Fibroblast of lung (primary cell): ENCODE data around the gene CST3. TPM values are rescaled to one million over a fixed set of nuclear protein-coding genes. Genes with fewer than 3 reads are reported as not detected.
A peak's percentile ranks its signal among the peaks of the same experiment; 100 is the strongest.
"Not testable (repeated sequence)": the region's sequence is repeated elsewhere in the genome, so short reads cannot be mapped to it uniquely, and the experiment has no call there.

Source experiments
- DNase-seq, 2 donors: peaks; one replicate each; pipeline versions ENCODE4 v3.0.0 to v3.0.0-alpha.2; 2010; ENCODE audit warnings: low read depth in 2 of 2
- H2AFZ ChIP-seq: 2 replicates; pipeline ENCODE4 v1.5.1; 2012; ENCODE audit warnings: low read length, control low read depth, inconsistent platforms
- H3K27ac ChIP-seq: 2 replicates; pipeline ENCODE4 v1.5.1; 2011; ENCODE audit warnings: low read length, control low read depth; ENCODE audit not compliant: insufficient read depth
- H3K27me3 ChIP-seq: 2 replicates; pipeline ENCODE4 v1.5.1; 2011; ENCODE audit warnings: mild to moderate bottlenecking, low read length; ENCODE audit not compliant: control insufficient read depth, insufficient read depth
- H3K36me3 ChIP-seq: 2 replicates; pipeline ENCODE4 v1.5.1; 2011; ENCODE audit warnings: low read length; ENCODE audit not compliant: control insufficient read depth, insufficient read depth
- H3K4me1 ChIP-seq: 2 replicates; pipeline ENCODE4 v1.5.1; 2011; ENCODE audit warnings: low read length; ENCODE audit not compliant: control insufficient read depth, insufficient read depth; ENCODE audit errors: extremely low read depth
- H3K4me2 ChIP-seq: 2 replicates; pipeline ENCODE4 v1.5.1; 2011; ENCODE audit warnings: low read length, control low read depth; ENCODE audit not compliant: insufficient read depth; ENCODE audit errors: extremely low read depth
- H3K4me3 ChIP-seq, 4 experiments: fragments of 200-600 bp in 1 of 4; sonication (generic) in 1 of 4; replicated peaks in 1 of 4; 2 replicates each; pipeline ENCODE4 v1.5.1; 2011 to 2016; ENCODE audit warnings: low read length in 4 of 4, low read depth in 3 of 4, mild to moderate bottlenecking in 3 of 4, control low read depth in 2 of 4, inconsistent platforms in 1 of 4, mixed read lengths in 1 of 4; ENCODE audit not compliant: insufficient read depth in 1 of 4; ENCODE audit errors: control extremely low read depth in 1 of 4
- H3K79me2 ChIP-seq: 2 replicates; pipeline ENCODE4 v1.5.1; 2012; ENCODE audit warnings: mild to moderate bottlenecking, low read length, inconsistent platforms; ENCODE audit not compliant: control insufficient read depth, insufficient read depth
- H3K9ac ChIP-seq: 2 replicates; pipeline ENCODE4 v1.5.1; 2011; ENCODE audit warnings: mild to moderate bottlenecking, low read length, control low read depth; ENCODE audit not compliant: insufficient read depth
- H3K9me3 ChIP-seq: 2 replicates; pipeline ENCODE4 v1.5.1; 2012; ENCODE audit warnings: low read depth, low read length; ENCODE audit not compliant: control insufficient read depth, insufficient read depth
- H4K20me1 ChIP-seq: 2 replicates; pipeline ENCODE4 v1.5.1; 2011; ENCODE audit warnings: low read length; ENCODE audit not compliant: control insufficient read depth, insufficient read depth; ENCODE audit errors: extremely low read depth
- EZH2 ChIP-seq: IDR thresholded peaks from 2 replicates; pipeline ENCODE4 v1.5.1; 2012; ENCODE audit warnings: low read length, control low read depth, mild to moderate bottlenecking; ENCODE audit errors: missing control alignments
- polyA plus RNA-seq, 2 donors: library from polyadenylated mRNA; depleted of rRNA in 1 of 2; stranded (reverse) in 1 of 2; unstranded in 1 of 2; fragments of >200 nt; gene quantifications; 2 replicates each; pipeline ENCODE4 v1.2.1, GENCODE V29; 2011 to 2012; ENCODE audit warnings: missing spikeins in 1 of 2
- total RNA-seq: library from RNA; depleted of rRNA; stranded (reverse); fragments of >200 nt; gene quantifications from 2 replicates; pipeline ENCODE4 v1.2.1, GENCODE V29; 2014
- TF ChIP-seq, protein P1 (sequence below), 2 donors: IDR thresholded peaks in 1 of 2; conservative IDR thresholded peaks in 1 of 2; 1 replicate in 1 of 2; 2 replicates in 1 of 2; pipeline ENCODE4 v1.5.1; 2011 to 2012; ENCODE audit warnings: low read length in 2 of 2, control low read depth in 1 of 2, inconsistent platforms in 1 of 2, low read depth in 1 of 2, mild to moderate bottlenecking in 1 of 2

CST3 gene
- total and polyA plus RNA-seq, 2 donors (not counting 1 experiment from before 2014, with no cell fraction given): 136 to 162 TPM

DNA sequence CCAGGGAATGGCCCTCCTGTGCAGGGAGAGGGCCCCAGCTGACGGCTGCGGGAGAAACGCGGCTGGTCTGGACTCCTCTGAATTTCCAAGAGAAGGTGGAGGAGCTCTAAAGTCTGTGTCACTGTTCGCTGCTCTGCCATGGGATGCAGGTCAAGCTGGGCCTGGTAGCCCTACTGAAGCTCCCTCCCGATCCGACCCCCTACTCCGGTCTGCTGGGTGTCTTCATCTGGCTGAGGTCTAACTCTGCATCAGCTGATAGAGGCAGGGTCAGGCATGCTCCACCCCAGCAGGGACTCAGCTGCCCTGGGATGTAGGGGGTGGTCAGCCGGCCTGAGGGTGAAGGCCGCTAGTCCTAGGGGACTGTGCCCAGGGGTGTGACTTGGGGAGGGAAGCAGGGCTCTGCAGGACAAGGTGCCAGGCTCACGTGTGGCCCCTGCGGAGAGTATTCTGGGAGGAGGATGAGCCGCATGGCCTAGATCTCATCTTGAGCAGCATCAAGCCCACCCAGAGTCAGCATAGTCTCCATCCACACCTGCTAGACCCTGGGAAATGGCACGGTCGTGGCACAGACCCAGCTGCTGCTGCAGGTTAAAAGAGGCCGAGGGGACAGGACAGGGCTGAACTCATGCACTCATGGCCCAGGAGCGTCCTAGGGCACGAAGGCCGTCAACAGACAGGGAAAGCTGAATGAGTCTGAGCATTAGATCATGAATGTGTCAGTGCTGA, 1.4 kb downstream of the CST3 start:
- Histone ChIP-seq H2AFZ (no peak overlapping the region), H3K27ac (peak overlapping the region; percentile 92)
- DNase-seq: no peak

GRCh38 chr20:23635768-23636090, 2.0 kb downstream of the CST3 start:
- H3K4me2 ChIP-seq: peak overlapping the region; percentile 94
- H3K9me3 ChIP-seq, H3K27ac ChIP-seq, H2AFZ ChIP-seq, DNase-seq, H3K27me3 ChIP-seq, H3K9ac ChIP-seq, H4K20me1 ChIP-seq, H3K36me3 ChIP-seq, H3K4me1 ChIP-seq: not testable (repeated sequence)
- H3K4me3 ChIP-seq: peak overlapping the region in 2 of 4 experiments; percentile 88 to 89
- H3K79me2 ChIP-seq: peaks cover 23% of the 10 kb centered on the region

More for the DNA sequence above, 1.4 kb downstream of the CST3 start:
- H3K9ac ChIP-seq: peak overlapping the region; percentile 96
- peaks cover 7% of the 10 kb centered on the region for H3K4me1 ChIP-seq
- H4K20me1 ChIP-seq: no peaks in the 10 kb centered on the region
- H3K9me3 ChIP-seq: no peaks in the 10 kb centered on the region
- H3K36me3 ChIP-seq: peaks cover 5% of the 10 kb centered on the region
- TF ChIP-seq, protein P1, sequence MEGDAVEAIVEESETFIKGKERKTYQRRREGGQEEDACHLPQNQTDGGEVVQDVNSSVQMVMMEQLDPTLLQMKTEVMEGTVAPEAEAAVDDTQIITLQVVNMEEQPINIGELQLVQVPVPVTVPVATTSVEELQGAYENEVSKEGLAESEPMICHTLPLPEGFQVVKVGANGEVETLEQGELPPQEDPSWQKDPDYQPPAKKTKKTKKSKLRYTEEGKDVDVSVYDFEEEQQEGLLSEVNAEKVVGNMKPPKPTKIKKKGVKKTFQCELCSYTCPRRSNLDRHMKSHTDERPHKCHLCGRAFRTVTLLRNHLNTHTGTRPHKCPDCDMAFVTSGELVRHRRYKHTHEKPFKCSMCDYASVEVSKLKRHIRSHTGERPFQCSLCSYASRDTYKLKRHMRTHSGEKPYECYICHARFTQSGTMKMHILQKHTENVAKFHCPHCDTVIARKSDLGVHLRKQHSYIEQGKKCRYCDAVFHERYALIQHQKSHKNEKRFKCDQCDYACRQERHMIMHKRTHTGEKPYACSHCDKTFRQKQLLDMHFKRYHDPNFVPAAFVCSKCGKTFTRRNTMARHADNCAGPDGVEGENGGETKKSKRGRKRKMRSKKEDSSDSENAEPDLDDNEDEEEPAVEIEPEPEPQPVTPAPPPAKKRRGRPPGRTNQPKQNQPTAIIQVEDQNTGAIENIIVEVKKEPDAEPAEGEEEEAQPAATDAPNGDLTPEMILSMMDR (conservative IDR thresholded peaks at IDR 0.05 in 1 of 2, IDR thresholded peaks at IDR 0.05 in 1 of 2; ENCODE audit: low read depth in 1 of 2, low read length in 2 of 2): no peak
- no peak for TF ChIP-seq EZH2
- H3K4me2 ChIP-seq: peak overlapping the region; percentile 94
- peaks cover 23% of the 10 kb centered on the region for H3K79me2 ChIP-seq
- H3K27me3 ChIP-seq: no peaks in the 10 kb centered on the region
- peak overlapping the region; percentile 63 to 89 (median 82) for H3K4me3 ChIP-seq

DNA sequence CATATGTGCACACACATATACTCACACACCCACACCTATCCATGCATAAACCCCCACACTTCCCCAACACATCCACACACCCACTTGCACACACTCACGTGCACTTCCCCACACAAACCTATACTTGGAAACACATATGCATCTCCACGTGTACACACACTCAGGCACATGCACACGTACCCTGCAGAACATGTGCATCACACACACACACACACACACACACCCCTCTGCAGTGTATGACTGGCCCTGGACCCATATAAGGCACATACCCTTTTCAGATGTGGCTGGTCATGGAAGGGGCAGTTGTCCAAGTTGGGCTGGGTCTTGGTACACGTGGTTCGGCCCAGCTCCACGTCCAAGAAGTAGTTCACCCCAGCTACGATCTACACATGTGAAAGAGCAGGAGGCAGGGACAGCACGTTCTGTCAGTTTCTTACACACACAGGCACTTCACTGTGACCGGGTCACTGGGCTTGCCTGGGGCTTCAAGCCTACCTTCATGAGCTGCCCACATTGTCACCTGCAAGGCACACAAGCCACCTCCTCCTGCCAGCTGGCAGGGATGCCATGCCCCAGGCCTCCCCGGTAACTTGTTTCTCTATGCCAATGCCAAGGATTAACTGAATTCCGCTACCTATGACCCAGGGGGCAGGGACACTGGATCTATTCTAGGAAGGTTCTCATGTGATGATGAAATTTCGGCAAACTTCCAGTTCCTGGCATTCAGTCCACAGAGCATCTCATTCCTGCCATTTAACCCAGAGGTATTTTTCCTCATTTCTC, 2.6 kb downstream of the CST3 start:
- Histone ChIP-seq H3K36me3 (peaks cover 5% of the 10 kb centered on the region), H3K79me2 (peaks cover 23% of the 10 kb centered on the region), H3K4me1 (peaks cover 7% of the 10 kb centered on the region), H3K4me3 (peak overlapping the region in 2 of 4 experiments; percentile 36 to 42), H2AFZ (no peak overlapping the region), H3K9me3 (no peaks in the 10 kb centered on the region), H3K9ac (no peak overlapping the region), H4K20me1 (no peaks in the 10 kb centered on the region), H3K4me2 (peak overlapping the region; percentile 64), H3K27ac (no peak overlapping the region), H3K27me3 (no peaks in the 10 kb centered on the region)
- DNase-seq: no peak
- TF ChIP-seq, protein P1 (conservative IDR thresholded peaks at IDR 0.05 in 1 of 2, IDR thresholded peaks at IDR 0.05 in 1 of 2; ENCODE audit: low read depth in 1 of 2, low read length in 2 of 2): no peak
- TF ChIP-seq EZH2: no peak
